PC-3 (cell line): ENCODE data around the gene NOL9. TPM values are rescaled to one million over a fixed set of nuclear protein-coding genes. Genes with fewer than 3 reads are reported as not detected.

ENCODE experiments used
- ATAC-seq: fragments of 200-7000 bp; cut with Tn5 transposase; 2 replicates; pipeline ENCODE4 v1.9.1; 2020; ENCODE audit warnings: mild to moderate bottlenecking, moderate library complexity
- BruUV-seq: library from RNA; stranded (reverse); fragments of 400-500 nt; replicated peaks from 2 replicates; lab custom pipeline; 2021; lab: Mats Ljungman, UMichigan
- CTCF ChIA-PET: fragments of 300-600 bp; sonication (Branson Sonifier 250); formaldehyde crosslinking; loops from one replicate; lab custom pipeline; 2022; ENCODE audit warnings: antibody characterized with exemption; lab: Charles Lee
- POLR2A ChIA-PET: fragments of 300-600 bp; sonication (Branson Sonifier 250); formaldehyde crosslinking; loops from one replicate; lab custom pipeline; 2022; ENCODE audit warnings: antibody characterized with exemption; ENCODE audit not compliant: unreplicated experiment; lab: Charles Lee
- DNase-seq: peaks from one replicate; pipeline ENCODE4 v3.0.0-alpha.2; 2015
- H2AFZ ChIP-seq: fragments of 300-600 bp; sonication (generic); 2 replicates; pipeline ENCODE4 v1.6.0; 2016; ENCODE audit warnings: antibody characterized with exemption, low read length
- H3F3A ChIP-seq: fragments of 300-600 bp; sonication (generic); one replicate; pipeline ENCODE4 v1.6.0; 2017; ENCODE audit warnings: antibody characterized with exemption, low read length, control low read depth, mild to moderate bottlenecking; ENCODE audit not compliant: unreplicated experiment
- H3K27ac ChIP-seq: fragments of 300-600 bp; sonication (generic); 2 replicates; pipeline ENCODE4 v1.5.1; 2016; ENCODE audit warnings: mild to moderate bottlenecking, low read length
- H3K27me3 ChIP-seq: fragments of 300-600 bp; sonication (generic); 2 replicates; pipeline ENCODE4 v1.6.1; 2016; ENCODE audit warnings: low read length, mixed read lengths
- H3K36me3 ChIP-seq: fragments of 300-600 bp; sonication (generic); 2 replicates; pipeline ENCODE4 v1.6.1; 2016; ENCODE audit warnings: low read depth, mixed run types, low read length, mixed read lengths
- H3K4me1 ChIP-seq: fragments of 300-600 bp; sonication (generic); 2 replicates; pipeline ENCODE4 v1.5.1; 2016; ENCODE audit warnings: low read length; ENCODE audit not compliant: insufficient read depth
- H3K4me2 ChIP-seq: fragments of 300-600 bp; sonication (generic); 2 replicates; pipeline ENCODE4 v1.6.0; 2016; ENCODE audit warnings: low read length
- H3K4me3 ChIP-seq: fragments of 300-600 bp; sonication (generic); 2 replicates; pipeline ENCODE4 v1.5.1; 2016; ENCODE audit warnings: mild to moderate bottlenecking, low read length, mixed read lengths
- H3K79me2 ChIP-seq: fragments of 300-600 bp; sonication (generic); 2 replicates; pipeline ENCODE4 v1.6.1; 2017; ENCODE audit warnings: low read length, mixed read lengths
- H3K9ac ChIP-seq: fragments of 300-600 bp; sonication (generic); 2 replicates; pipeline ENCODE4 v1.6.0; 2016; ENCODE audit warnings: mild to moderate bottlenecking, low read length
- H3K9me2 ChIP-seq: fragments of 300-600 bp; sonication (generic); replicated peaks from 2 replicates; pipeline ENCODE4 v1.6.1; 2016; ENCODE audit warnings: mixed run types, low read length, mixed read lengths
- H3K9me3 ChIP-seq: fragments of 300-600 bp; sonication (generic); 2 replicates; pipeline ENCODE4 v1.6.1; 2016; ENCODE audit warnings: low read length, mixed read lengths
- H4K20me1 ChIP-seq: fragments of 300-600 bp; sonication (generic); 2 replicates; pipeline ENCODE4 v1.6.1; 2016; ENCODE audit warnings: low read length, mixed read lengths
- EZH2 ChIP-seq: fragments of 300-600 bp; sonication (generic); IDR thresholded peaks from one replicate; pipeline ENCODE4 v1.6.1; 2017; ENCODE audit warnings: antibody characterized with exemption, mild to moderate bottlenecking, low read length; ENCODE audit not compliant: unreplicated experiment
- EZH2phosphoT487 ChIP-seq: fragments of 300-600 bp; sonication (generic); IDR thresholded peaks from 2 replicates; pipeline ENCODE4 v1.6.1; 2018; ENCODE audit warnings: mild to moderate bottlenecking, antibody characterized with exemption, low read length, borderline replicate concordance
- intact Hi-C: fragments of 100-400 bp; cut with micrococcal nuclease; formaldehyde crosslinking; loops from 2 replicates; pipeline ENCODE4 v1.9.0; 2023
- total RNA-seq: library from RNA; depleted of rRNA; stranded (reverse); fragments of >200 nt; gene quantifications from 2 replicates; pipeline ENCODE4 v1.2.3, GENCODE V29; 2014
- TF ChIP-seq, protein P1 (sequence below): fragments of 300-600 bp; sonication (generic); conservative IDR thresholded peaks from 2 replicates; pipeline ENCODE4 v1.5.1; 2017; ENCODE audit warnings: antibody characterized with exemption, low read depth, mild to moderate bottlenecking, low read length

The NOL9 gene
- total RNA-seq, 1 experiment from 2014 or later: 79.1 TPM

DNA sequence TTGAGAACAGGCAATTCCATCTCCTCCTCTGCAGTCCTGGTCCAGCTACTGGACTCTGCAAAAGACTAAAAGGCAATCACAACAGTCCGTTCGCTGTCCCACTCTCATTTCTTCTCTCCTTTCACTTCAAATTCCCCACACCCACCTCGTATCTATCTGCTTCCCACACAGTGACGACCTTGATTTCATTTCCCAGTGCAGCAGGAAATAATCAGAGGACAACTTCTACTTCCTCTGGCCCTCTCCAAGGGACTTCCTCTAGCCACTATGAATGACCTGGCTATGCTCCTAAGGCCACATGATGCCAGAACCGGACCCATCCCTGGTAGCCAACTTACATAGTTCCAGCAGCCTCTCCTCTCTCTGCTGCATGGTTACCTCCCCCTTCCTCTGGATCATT is 8.0 kb downstream of the NOL9 start:
- Histone ChIP-seq H3K4me1 (peaks cover 26% of the 10 kb centered on the region), H3K4me2 (no peak overlapping the region), H3K9me2 (no peaks in the 10 kb centered on the region), H3F3A (no peaks in the 10 kb centered on the region), H3K36me3 (peaks cover 71% of the 10 kb centered on the region), H4K20me1 (0 out of 2 replicates have a peak, but pooled peaks cover 5% of the 10 kb centered on the region), H3K9ac (no peak overlapping the region), H2AFZ (no peak overlapping the region), H3K79me2 (peaks cover 37% of the 10 kb centered on the region), H3K27ac (no peak overlapping the region), H3K4me3 (no peak overlapping the region), H3K9me3 (no peaks in the 10 kb centered on the region), H3K27me3 (no peaks in the 10 kb centered on the region)
- ATAC-seq (no peak), DNase-seq (no peak)
- ChIA-PET POLR2A (no interaction called here), CTCF (no interaction called here)
- intact Hi-C loops: no loop called here
- no peak for TF ChIP-seq EZH2phosphoT487
- TF ChIP-seq, protein P1, sequence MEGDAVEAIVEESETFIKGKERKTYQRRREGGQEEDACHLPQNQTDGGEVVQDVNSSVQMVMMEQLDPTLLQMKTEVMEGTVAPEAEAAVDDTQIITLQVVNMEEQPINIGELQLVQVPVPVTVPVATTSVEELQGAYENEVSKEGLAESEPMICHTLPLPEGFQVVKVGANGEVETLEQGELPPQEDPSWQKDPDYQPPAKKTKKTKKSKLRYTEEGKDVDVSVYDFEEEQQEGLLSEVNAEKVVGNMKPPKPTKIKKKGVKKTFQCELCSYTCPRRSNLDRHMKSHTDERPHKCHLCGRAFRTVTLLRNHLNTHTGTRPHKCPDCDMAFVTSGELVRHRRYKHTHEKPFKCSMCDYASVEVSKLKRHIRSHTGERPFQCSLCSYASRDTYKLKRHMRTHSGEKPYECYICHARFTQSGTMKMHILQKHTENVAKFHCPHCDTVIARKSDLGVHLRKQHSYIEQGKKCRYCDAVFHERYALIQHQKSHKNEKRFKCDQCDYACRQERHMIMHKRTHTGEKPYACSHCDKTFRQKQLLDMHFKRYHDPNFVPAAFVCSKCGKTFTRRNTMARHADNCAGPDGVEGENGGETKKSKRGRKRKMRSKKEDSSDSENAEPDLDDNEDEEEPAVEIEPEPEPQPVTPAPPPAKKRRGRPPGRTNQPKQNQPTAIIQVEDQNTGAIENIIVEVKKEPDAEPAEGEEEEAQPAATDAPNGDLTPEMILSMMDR: no peak
- no peak for TF ChIP-seq EZH2
- BruUV-seq: no TSS peak

DNA sequence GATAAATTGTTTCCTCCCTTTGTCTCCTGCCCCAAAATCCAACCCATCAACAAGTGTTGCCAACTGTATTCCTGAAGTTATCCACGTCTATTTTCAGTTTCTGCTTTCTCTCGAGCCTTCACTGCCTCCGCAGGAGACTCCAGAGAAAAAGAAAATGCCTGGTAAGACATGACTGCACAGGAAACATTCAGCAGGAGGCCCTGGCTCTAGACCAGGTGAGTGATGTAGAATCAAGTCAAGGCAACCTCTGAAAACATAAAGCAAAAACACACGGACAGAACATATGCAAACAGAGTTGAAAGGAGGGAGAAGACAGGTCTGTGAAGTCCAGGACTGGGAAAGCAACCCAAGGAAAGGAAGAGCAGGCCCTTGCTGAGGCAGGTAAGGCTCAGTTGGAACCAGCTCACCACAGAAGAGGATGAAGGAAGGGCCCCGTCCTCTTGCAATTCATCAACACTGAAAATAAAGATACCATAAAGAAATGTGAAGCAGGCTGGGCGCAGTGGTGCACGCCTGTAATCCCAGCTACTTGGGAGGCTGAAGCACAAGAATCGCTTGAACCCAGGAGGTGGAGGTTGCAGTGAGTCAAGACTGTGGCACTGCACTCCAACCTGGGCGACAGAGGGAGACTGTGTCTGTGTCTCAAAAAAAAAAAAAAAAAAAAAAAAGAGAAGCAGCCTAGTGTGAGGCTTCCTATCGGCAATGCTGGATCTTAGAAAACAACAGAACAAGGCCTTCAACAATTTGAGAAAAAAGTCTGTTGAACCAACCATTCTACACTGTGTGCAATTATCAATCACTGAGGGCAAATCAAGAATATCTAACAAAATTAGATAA is 8.8 kb downstream of the NOL9 start:
- H3K9me2 ChIP-seq: no peaks in the 10 kb centered on the region
- ChIA-PET CTCF (no interaction called here), POLR2A (no interaction called here)
- H3K36me3 ChIP-seq: peaks cover 73% of the 10 kb centered on the region
- intact Hi-C loops: no loop called here
- no peak overlapping the region for H2AFZ ChIP-seq
- no peak overlapping the region for H3K4me3 ChIP-seq
- H3K4me1 ChIP-seq: peaks cover 26% of the 10 kb centered on the region
- no TSS peak for BruUV-seq
- peak; percentile 55 for ATAC-seq
- no peaks in the 10 kb centered on the region for H3K9me3 ChIP-seq
- peaks cover 30% of the 10 kb centered on the region for H3K79me2 ChIP-seq
- peak; percentile 26 for DNase-seq
- peak overlapping the region; percentile 11 for H3K9ac ChIP-seq
- peak overlapping the region; percentile 36 for H3K4me2 ChIP-seq
- peak overlapping the region; percentile 76 for H3K27ac ChIP-seq
- TF ChIP-seq, protein P1: no peak
- no peak for TF ChIP-seq EZH2phosphoT487
- TF ChIP-seq EZH2: no peak
- no peaks in the 10 kb centered on the region for H3F3A ChIP-seq
- H3K27me3 ChIP-seq: no peaks in the 10 kb centered on the region
- H4K20me1 ChIP-seq: 0 out of 2 replicates have a peak, but pooled peaks cover 5% of the 10 kb centered on the region

DNA sequence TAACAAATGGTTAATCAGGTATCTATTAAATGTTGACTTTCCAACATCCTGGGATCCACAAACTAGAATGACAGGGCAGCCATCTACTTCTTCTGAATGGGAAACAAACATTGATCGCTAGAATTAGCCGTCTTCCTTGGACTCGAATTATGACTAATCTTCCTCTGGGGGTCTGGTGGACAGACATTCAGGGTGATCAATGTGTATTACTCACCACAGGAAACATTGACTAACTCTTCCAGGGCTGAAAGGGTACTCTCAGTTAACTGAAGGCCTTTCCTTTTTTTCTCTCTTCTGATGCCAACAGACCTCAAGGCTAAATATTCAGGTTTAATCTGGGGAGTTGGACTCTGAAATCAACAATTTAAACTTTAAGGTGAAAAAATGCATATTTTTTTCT is 9.5 kb downstream of the NOL9 start:
- Histone ChIP-seq H3K27ac (peak overlapping the region; percentile 76), H3K27me3 (no peaks in the 10 kb centered on the region), H4K20me1 (0 out of 2 replicates have a peak, but pooled peaks cover 5% of the 10 kb centered on the region), H2AFZ (no peak overlapping the region), H3K9me2 (no peaks in the 10 kb centered on the region), H3F3A (no peaks in the 10 kb centered on the region), H3K4me3 (no peak overlapping the region), H3K36me3 (peaks cover 72% of the 10 kb centered on the region), H3K79me2 (peaks cover 26% of the 10 kb centered on the region; the same call in 1 of the 2 replicates), H3K9me3 (no peaks in the 10 kb centered on the region), H3K4me1 (peaks cover 26% of the 10 kb centered on the region), H3K4me2 (peak overlapping the region; percentile 36), H3K9ac (peak overlapping the region; percentile 11)
- DNase-seq (peak; percentile 78), ATAC-seq (peak; percentile 67)
- intact Hi-C loops: no loop called here
- TF ChIP-seq, protein P1: no peak
- TF ChIP-seq EZH2phosphoT487 (no peak), EZH2 (no peak)
- BruUV-seq: no TSS peak
- CTCF ChIA-PET: no interaction called here
- POLR2A ChIA-PET: no interaction called here
